ENCODE results near the gene AMER1. TPM values are rescaled to one million over a fixed set of nuclear protein-coding genes. Genes with fewer than 3 reads are reported as not detected.
"Not testable (repeated sequence)": the region's sequence is repeated elsewhere in the genome, so short reads cannot be mapped to it uniquely, and the experiment has no call there.

AMER1 gene
- 1 to 10 TPM; 1.6 to 2.1 (median 2.0) TPM for total RNA-seq (2021; fragmentation: NEBNext Ultra II Directional; extraction: Animal tissue kit (Norgen Biotek cat#: 25700))
- long read RNA-seq: 0 reads

DNA sequence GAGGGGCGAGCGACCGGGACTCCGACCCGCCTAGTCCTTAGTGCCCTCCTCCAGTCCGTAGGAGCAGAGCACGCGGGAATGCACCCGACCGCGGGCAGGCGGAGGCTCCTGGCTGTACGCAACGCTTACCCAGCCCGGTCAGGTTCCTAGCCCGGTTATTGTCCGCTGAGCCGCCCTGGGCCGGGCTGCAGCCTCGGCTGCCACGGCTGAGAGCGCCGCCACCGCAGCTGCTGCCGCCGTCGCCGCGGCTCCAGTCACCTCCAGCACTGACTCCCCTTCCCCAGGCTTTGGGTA is at the start of gene AMER1:
TSS of gene AMER1 (minus strand) at position 268 of the 294 bp plus-strand sequence. CDS start 12,422 bp downstream, outside the sequence.
- DNase-seq: no peak
- peaks cover 34% of the 10 kb centered on the region for H3K4me1 Mint-ChIP-seq (ENCODE audit: low read depth)
- H3K27me3 Mint-ChIP-seq (ENCODE audit: insufficient read depth): no peaks in the 10 kb centered on the region; the same call in 1 of the 2 replicates
- no peaks in the 10 kb centered on the region for H3K9me3 Mint-ChIP-seq
- no peaks in the 10 kb centered on the region for H3K36me3 Mint-ChIP-seq (ENCODE audit: low read depth)
- TF ChIP-seq, protein P1, sequence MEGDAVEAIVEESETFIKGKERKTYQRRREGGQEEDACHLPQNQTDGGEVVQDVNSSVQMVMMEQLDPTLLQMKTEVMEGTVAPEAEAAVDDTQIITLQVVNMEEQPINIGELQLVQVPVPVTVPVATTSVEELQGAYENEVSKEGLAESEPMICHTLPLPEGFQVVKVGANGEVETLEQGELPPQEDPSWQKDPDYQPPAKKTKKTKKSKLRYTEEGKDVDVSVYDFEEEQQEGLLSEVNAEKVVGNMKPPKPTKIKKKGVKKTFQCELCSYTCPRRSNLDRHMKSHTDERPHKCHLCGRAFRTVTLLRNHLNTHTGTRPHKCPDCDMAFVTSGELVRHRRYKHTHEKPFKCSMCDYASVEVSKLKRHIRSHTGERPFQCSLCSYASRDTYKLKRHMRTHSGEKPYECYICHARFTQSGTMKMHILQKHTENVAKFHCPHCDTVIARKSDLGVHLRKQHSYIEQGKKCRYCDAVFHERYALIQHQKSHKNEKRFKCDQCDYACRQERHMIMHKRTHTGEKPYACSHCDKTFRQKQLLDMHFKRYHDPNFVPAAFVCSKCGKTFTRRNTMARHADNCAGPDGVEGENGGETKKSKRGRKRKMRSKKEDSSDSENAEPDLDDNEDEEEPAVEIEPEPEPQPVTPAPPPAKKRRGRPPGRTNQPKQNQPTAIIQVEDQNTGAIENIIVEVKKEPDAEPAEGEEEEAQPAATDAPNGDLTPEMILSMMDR (IDR thresholded peaks at IDR 0.05): no peak
- peak within 1 kb of the TSS; percentile 94 for H3K27ac Mint-ChIP-seq
- peak within 1 kb of the TSS; percentile 89 for H3K4me3 Mint-ChIP-seq

DNA sequence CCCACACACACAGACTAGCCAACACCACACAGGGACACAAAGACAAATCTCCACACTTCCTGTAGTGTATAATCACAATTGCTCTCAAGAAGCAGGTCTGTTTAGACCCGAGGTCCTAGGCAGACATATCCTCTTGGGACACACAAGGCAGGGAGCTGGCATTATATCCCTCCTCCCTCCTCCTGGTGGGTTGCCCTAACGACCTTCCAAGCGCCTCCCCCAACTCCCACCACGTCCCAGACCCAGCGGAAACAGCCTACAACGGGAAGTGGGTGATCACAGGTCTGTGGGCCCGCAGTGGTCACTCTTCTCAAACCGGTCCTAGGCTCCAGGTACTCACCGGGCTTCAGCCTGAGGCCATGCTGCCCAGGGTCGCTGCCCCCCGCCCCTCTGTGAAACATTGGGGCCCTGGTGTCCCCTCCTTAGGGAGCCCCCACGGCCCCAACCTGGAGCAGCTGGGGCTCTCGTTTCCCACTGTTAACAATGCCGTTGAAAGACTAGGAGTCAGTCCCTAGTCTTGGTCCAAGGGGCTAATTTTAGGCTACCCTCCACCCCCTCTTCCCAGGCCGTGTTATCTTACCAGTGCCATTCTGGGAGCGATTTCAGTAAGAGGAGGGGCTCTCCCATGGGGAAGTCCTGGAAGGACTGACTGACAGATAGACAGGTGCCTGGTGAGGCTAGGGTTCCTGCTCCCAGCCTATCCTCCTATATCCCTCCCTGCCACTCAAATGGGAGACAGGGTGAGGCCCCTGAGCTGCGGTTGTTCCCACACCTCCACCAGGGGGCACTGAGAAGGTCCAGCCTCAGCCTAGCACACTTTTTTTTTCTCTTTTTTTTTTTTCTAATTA is 24.8 kb upstream of the AMER1 start, which contains the start of gene ASB12:
TSS of gene ASB12 (minus strand) at position 485 of the 848 bp plus-strand sequence. CDS start 4,957 bp downstream, outside the sequence.
- Mint-ChIP-seq H3K36me3 (ENCODE audit: low read depth) (no peaks in the 10 kb centered on the region), H3K4me1 (ENCODE audit: low read depth) (no peaks in the 10 kb centered on the region), H3K4me3 (no peak within 1 kb of the TSS), H3K27me3 (ENCODE audit: insufficient read depth) (no peaks in the 10 kb centered on the region), H3K9me3 (no peaks in the 10 kb centered on the region), H3K27ac (no peak within 1 kb of the TSS)
- no peak for DNase-seq
- TF ChIP-seq, protein P1 (IDR thresholded peaks at IDR 0.05): no peak; the same call in 1 of the 2 replicates

DNA sequence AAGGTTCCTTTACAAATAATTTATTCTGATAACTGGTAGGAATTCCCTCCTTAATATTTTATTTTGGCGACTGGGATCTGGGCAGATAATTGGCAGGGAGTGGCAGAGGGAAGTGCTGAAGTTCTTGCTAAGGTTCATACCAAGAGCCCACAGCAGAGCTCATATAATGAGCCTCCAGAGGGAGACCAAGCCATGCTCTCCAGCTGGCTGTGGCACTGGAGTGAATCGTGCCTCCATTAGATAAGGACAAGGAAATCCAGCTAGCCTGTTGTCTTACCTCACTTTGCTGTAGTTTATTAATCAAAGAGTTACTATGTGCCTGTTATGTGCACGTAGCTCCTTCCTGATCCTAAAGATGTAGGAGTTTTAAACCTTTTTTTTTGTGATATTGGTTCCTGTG is 23.6 kb upstream of the AMER1 start:
- no peak for DNase-seq
- H3K4me1 Mint-ChIP-seq (ENCODE audit: low read depth): no peaks in the 10 kb centered on the region
- H3K36me3 Mint-ChIP-seq (ENCODE audit: low read depth): no peaks in the 10 kb centered on the region
- H3K27me3 Mint-ChIP-seq (ENCODE audit: insufficient read depth): no peaks in the 10 kb centered on the region
- no peaks in the 10 kb centered on the region for H3K9me3 Mint-ChIP-seq
- TF ChIP-seq, protein P1 (IDR thresholded peaks at IDR 0.05): no peak
- no peak overlapping the region for H3K27ac Mint-ChIP-seq
- H3K4me3 Mint-ChIP-seq: no peak overlapping the region

DNA sequence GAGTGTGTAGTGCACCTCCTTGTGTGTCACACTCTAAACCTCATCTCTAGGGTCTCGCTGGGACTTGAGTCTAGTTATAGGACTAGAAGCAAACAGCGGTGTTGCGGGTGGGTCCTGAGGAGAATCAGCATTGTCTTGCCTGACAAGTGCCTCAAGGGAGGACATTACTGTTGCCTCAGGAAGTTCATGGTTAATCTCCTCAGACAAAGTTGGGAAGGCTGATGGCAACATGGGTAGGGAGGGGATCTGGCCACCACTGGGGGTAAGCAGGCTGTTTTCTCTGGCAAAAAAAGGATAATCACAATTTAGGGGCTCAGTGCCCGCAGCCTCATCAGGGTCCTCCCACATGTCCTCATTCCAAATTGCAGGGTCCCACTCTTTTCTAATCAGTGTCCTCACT is 12.5 kb upstream of the AMER1 start:
- no peak overlapping the region for H3K27ac Mint-ChIP-seq
- TF ChIP-seq, protein P1 (IDR thresholded peaks at IDR 0.05): no peak
- no peaks in the 10 kb centered on the region; the same call in none of the 2 replicates for H3K27me3 Mint-ChIP-seq (ENCODE audit: insufficient read depth)

DNA sequence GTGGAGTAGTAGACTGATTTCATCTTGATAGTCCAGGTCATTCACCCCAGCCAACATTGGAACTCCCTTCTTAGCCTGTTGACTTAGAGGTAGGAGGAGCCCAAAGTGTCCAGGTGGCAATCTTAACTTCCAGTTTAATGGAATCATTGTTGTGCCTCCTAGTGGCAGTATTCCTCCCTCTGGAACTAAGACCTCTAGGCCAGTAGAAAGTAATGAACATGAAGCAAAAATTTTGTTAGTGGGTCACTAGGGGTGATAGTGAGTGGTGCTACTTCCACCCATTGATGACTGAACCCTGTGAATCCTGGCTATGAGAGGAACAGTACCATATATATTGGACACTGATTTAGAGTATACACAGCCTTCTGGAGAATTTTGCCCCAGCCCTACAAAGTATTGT is 8.5 kb upstream of the AMER1 start:
- H3K36me3 Mint-ChIP-seq (ENCODE audit: low read depth); H3K27ac Mint-ChIP-seq; H3K9me3 Mint-ChIP-seq; H3K27me3 Mint-ChIP-seq (ENCODE audit: insufficient read depth); H3K4me1 Mint-ChIP-seq (ENCODE audit: low read depth); H3K4me3 Mint-ChIP-seq; DNase-seq: not testable (repeated sequence)
- TF ChIP-seq, protein P1 (IDR thresholded peaks at IDR 0.05): 0 out of 2 replicates have a peak, but pooled peaks have one; percentile 24

More for the DNA sequence above, 12.5 kb upstream of the AMER1 start:
- no peaks in the 10 kb centered on the region for H3K4me1 Mint-ChIP-seq (ENCODE audit: low read depth)
- H3K4me3 Mint-ChIP-seq: no peak overlapping the region
- DNase-seq: no peak
- H3K9me3 Mint-ChIP-seq: no peaks in the 10 kb centered on the region; the same call in 1 of the 2 replicates
- H3K36me3 Mint-ChIP-seq (ENCODE audit: low read depth): no peaks in the 10 kb centered on the region

All from HFFc6 (cell line).